Stomach (tissue), 9 donors: ENCODE data around the gene GALK2. TPM values are rescaled to one million over a fixed set of nuclear protein-coding genes. Genes with fewer than 3 reads are reported as not detected.

ENCODE experiments used
- DNase-seq, 2 donors: peaks; one replicate each; pipeline versions ENCODE4 v3.0.0 to v3.0.0-alpha.2; 2013 to 2019
- H3K27ac ChIP-seq, 5 donors: fragments of 200-600 bp in 4 of 5; sonication (generic) in 4 of 5; one replicate each; pipeline ENCODE4 v1.5.1; 2013 to 2019; ENCODE audit warnings: mild to moderate bottlenecking in 1 of 5, moderate library complexity in 1 of 5
- H3K27me3 ChIP-seq, 3 donors: fragments of 200-600 bp; sonication (generic); one replicate each; pipeline ENCODE4 v1.5.1; 2017 to 2019; ENCODE audit warnings: mixed run types in 1 of 3
- H3K36me3 ChIP-seq, 4 donors: fragments of 200-600 bp; sonication (generic); 1 replicate in 3 of 4; 2 replicates in 1 of 4; pipeline ENCODE4 v1.5.1; 2016 to 2019
- H3K4me1 ChIP-seq, 4 donors: fragments of 200-600 bp; sonication (generic); one replicate each; pipeline ENCODE4 v1.5.1; 2016 to 2019
- H3K4me3 ChIP-seq, 4 donors: fragments of 200-600 bp; sonication (generic) in 3 of 4; one replicate each; pipeline ENCODE4 v1.5.1; 2016 to 2019; ENCODE audit warnings: mild to moderate bottlenecking in 1 of 4
- H3K9me3 ChIP-seq, 4 donors: fragments of 200-600 bp; sonication (generic); one replicate each; pipeline ENCODE4 v1.5.1; 2016 to 2019
- EP300 ChIP-seq: sonication (generic); formaldehyde crosslinking; IDR thresholded peaks from one replicate; pipeline ENCODE4 v1.6.1; 2017; ENCODE audit warnings: antibody characterized with exemption
- POLR2A ChIP-seq, 4 donors: fragments of 450-650 bp; IDR thresholded peaks; one replicate each; pipeline ENCODE4 v1.6.1; 2016; ENCODE audit warnings: antibody characterized with exemption in 4 of 4, control low read depth in 2 of 4, mild to moderate bottlenecking in 1 of 4, moderate library complexity in 1 of 4
- POLR2AphosphoS5 ChIP-seq, 3 donors: sonication (generic); formaldehyde crosslinking; IDR thresholded peaks; one replicate each; pipeline ENCODE4 v1.6.1; 2016; ENCODE audit warnings: antibody characterized with exemption in 3 of 3
- WGBS, 5 donors: extraction: QIAGEN DNeasy Blood & Tissue Kit in 3 of 5; methylation state at CpG; one replicate each; pipeline versions ENCODE4 v1.1.5 to v1.1.7; 2013 to 2018; 5-methylcytosine and 5-hydroxymethylcytosine counted together
- intact Hi-C: fragments of 100-400 bp; cut with DNase I; formaldehyde crosslinking; loops from one replicate; pipeline ENCODE4 v1.15.1; 2023; ENCODE audit warnings: low total_unique reads
- polyA plus RNA-seq, 3 donors: library from polyadenylated mRNA; stranded (reverse); fragments of 200-250 nt; gene quantifications; one replicate each; pipeline ENCODE4 v1.2.3, GENCODE V29; 2013
- total RNA-seq, 5 donors: library from RNA; depleted of rRNA; stranded (reverse); fragments of >200 nt; gene quantifications; one replicate each; pipeline versions ENCODE4 v1.1.0 to v1.2.3, GENCODE V29; 2014 to 2016
- TF ChIP-seq, protein P1 (sequence below), 7 experiments: fragments of 450-650 bp in 4 of 7; fragments of 200-600 bp in 3 of 7; sonication (generic) in 3 of 7; IDR thresholded peaks; one replicate each; pipeline ENCODE4 v1.5.1; 2016 to 2019; ENCODE audit warnings: antibody characterized with exemption in 7 of 7, control low read depth in 2 of 7, mild to moderate bottlenecking in 1 of 7
- donor health status: healthy with polysubstance abuse.
- donor health status: Bipolar disorder and iron deficiency.
- donor health status: healthy.

The GALK2 gene
- total and polyA plus RNA-seq, 8 donors = 9.6 to 149 (median 20.8) TPM

DNA sequence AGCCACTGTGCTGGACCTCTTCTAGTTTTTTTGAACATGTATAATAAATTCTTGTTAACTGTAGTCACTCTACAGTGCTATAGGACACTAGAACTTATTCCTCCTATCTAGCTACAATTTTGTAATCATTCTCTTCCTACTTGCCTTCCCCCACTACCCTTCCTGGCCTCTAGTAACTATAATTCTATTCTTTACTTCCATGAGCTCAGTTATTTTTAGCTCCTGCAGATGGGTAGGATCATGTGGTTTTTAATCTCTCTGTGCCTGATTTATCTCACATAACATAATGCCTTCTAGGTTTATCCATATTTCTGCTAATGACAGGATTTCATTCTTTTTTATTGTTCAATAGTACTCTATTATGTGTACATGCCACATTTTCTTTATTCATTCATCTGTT lies 139.8 kb downstream of the GALK2 start:
- no peak for DNase-seq
- TF ChIP-seq, protein P1, sequence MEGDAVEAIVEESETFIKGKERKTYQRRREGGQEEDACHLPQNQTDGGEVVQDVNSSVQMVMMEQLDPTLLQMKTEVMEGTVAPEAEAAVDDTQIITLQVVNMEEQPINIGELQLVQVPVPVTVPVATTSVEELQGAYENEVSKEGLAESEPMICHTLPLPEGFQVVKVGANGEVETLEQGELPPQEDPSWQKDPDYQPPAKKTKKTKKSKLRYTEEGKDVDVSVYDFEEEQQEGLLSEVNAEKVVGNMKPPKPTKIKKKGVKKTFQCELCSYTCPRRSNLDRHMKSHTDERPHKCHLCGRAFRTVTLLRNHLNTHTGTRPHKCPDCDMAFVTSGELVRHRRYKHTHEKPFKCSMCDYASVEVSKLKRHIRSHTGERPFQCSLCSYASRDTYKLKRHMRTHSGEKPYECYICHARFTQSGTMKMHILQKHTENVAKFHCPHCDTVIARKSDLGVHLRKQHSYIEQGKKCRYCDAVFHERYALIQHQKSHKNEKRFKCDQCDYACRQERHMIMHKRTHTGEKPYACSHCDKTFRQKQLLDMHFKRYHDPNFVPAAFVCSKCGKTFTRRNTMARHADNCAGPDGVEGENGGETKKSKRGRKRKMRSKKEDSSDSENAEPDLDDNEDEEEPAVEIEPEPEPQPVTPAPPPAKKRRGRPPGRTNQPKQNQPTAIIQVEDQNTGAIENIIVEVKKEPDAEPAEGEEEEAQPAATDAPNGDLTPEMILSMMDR (IDR thresholded peaks at IDR 0.05) = no peak
- TF ChIP-seq POLR2AphosphoS5 (IDR thresholded peaks at IDR 0.05) (no peak), POLR2A (IDR thresholded peaks at IDR 0.05) (no peak), EP300 (no peak)
- Histone ChIP-seq H3K36me3 (peaks cover 0 to 30% (median 12%) of the 10 kb centered on the region in 4 donors), H3K4me1 (peaks cover 0 to 12% (median 0%) of the 10 kb centered on the region in 4 donors), H3K4me3 (no peak overlapping the region), H3K27ac (no peak overlapping the region), H3K27me3 (no peaks in the 10 kb centered on the region), H3K9me3 (no peaks in the 10 kb centered on the region)
- intact Hi-C loops = no loop called here

DNA sequence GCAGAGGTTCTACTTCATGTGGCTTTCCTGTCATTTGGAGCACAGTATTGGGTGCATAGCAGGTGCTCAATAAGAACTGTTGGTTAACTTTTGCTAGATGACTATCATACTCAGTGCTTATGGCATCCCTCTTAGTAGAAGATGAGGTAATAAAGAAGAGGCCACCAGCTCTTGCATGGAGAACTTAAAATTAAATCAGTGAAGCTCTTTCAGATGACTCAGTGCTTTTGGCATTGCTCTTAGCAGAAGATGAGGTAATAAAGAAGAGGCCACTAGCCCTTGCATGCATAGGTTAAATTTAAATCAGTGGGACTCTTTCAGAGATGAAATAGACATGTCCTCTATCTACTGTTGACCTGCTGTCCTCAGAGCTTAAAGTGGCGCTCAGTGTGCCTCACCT lies 143.6 kb downstream of the GALK2 start:
- WGBS, 5 donors = 93 to 100% (median 100%) methylated on average over 1 of the region's 1 CpG
- intact Hi-C loops = no loop called here

DNA sequence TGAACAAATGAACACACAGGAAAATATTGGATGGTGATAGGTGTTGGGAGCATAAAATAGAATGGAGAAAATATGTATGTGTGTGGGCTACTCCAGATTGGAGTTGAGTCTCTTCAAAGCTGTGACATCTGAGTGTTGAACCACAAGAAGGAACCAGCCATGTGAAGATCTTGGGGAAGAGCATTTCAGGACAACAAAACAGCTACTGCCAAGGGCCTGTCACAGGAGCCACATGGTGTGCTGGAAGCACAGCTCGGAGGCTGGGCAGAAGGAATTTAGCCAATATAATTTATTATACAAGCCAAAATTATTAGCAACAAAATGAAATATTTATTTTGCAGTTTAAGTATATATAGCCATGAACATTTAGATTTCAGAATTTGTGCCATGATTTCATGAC lies 144.7 kb downstream of the GALK2 start:
- WGBS, 5 donors = 60 to 94% (median 78%) methylated on average over 1 of the region's 1 CpG

More for the DNA sequence above, 143.6 kb downstream of the GALK2 start:
- no peak overlapping the region for H3K4me3 ChIP-seq
- peaks cover 0 to 10% (median 6%) of the 10 kb centered on the region in 4 donors for H3K36me3 ChIP-seq
- H3K4me1 ChIP-seq = peaks cover 0 to 17% (median 0%) of the 10 kb centered on the region in 4 donors
- no peaks in the 10 kb centered on the region for H3K27me3 ChIP-seq
- no peaks in the 10 kb centered on the region for H3K9me3 ChIP-seq
- no peak for DNase-seq
- TF ChIP-seq, protein P1 (IDR thresholded peaks at IDR 0.05) = no peak
- TF ChIP-seq POLR2A (IDR thresholded peaks at IDR 0.05) (no peak), POLR2AphosphoS5 (IDR thresholded peaks at IDR 0.05) (no peak)
- H3K27ac ChIP-seq = no peak overlapping the region

DNA sequence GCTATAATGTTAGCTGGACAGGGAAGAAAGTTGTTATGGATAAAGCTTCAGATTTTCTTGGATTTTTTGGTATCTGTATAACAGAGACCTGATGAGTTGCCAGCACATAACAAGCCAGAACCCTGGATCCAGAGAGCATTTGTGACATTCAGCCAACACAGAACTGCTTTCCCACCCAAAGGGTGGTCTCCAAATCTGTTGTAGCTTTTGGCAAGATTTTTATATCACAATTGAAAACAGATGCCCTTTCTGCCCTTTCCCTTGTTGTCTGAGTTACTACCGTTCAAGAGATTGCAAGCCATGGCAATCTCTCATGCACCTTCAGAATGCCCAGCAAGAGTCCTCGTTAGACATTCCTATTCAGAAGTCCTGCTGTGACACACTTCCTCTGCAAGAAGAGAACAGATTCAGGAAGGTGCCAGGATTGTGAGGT lies 145.4 kb downstream of the GALK2 start:
- 58 to 77% (median 66%) methylated on average over 2 of the region's 2 CpGs for WGBS, 5 donors
- TF ChIP-seq POLR2AphosphoS5 (IDR thresholded peaks at IDR 0.05) (no peak), EP300 (no peak), POLR2A (IDR thresholded peaks at IDR 0.05) (no peak)
- TF ChIP-seq, protein P1 (IDR thresholded peaks at IDR 0.05) = no peak
- no peak overlapping the region for H3K4me3 ChIP-seq
- peaks cover 6 to 23% (median 20%) of the 10 kb centered on the region in 4 donors for H3K36me3 ChIP-seq
- no peaks in the 10 kb centered on the region for H3K9me3 ChIP-seq
- DNase-seq = peak in 1 of 2 donors; percentile 35
- intact Hi-C loops = no loop called here
- H3K4me1 ChIP-seq = peaks cover 0 to 12% (median 0%) of the 10 kb centered on the region in 4 donors
- no peaks in the 10 kb centered on the region for H3K27me3 ChIP-seq
- H3K27ac ChIP-seq = no peak overlapping the region

More for the DNA sequence above, 144.7 kb downstream of the GALK2 start:
- DNase-seq = peak in 1 of 2 donors; percentile 43
- Histone ChIP-seq H3K27ac (no peak overlapping the region), H3K27me3 (no peaks in the 10 kb centered on the region), H3K4me3 (no peak overlapping the region), H3K4me1 (peaks cover 0 to 12% (median 0%) of the 10 kb centered on the region in 4 donors), H3K9me3 (no peaks in the 10 kb centered on the region), H3K36me3 (peaks cover 0 to 16% (median 14%) of the 10 kb centered on the region in 4 donors)
- intact Hi-C loops = no loop called here
- no peak for TF ChIP-seq POLR2AphosphoS5 (IDR thresholded peaks at IDR 0.05)
- TF ChIP-seq, protein P1 (IDR thresholded peaks at IDR 0.05) = no peak
- TF ChIP-seq EP300 = no peak
- no peak for TF ChIP-seq POLR2A (IDR thresholded peaks at IDR 0.05)
